NCI-H146 (cell line): Measurements from ENCODE around the gene COL4A6.
A peak's percentile ranks its signal among the peaks of the same experiment; 100 is the strongest.

Experiments
- DNase-seq: peaks from one replicate; lab custom pipeline; 2025; lab: John Stamatoyannopoulos, UW

The COL4A6 gene

GRCh38 chrX:108156934-108157466 is 281.2 kb downstream of the COL4A6 start:
- no peak for DNase-seq

GRCh38 chrX:108156082-108156481 is 282.1 kb downstream of the COL4A6 start:
- no peak for DNase-seq

DNA sequence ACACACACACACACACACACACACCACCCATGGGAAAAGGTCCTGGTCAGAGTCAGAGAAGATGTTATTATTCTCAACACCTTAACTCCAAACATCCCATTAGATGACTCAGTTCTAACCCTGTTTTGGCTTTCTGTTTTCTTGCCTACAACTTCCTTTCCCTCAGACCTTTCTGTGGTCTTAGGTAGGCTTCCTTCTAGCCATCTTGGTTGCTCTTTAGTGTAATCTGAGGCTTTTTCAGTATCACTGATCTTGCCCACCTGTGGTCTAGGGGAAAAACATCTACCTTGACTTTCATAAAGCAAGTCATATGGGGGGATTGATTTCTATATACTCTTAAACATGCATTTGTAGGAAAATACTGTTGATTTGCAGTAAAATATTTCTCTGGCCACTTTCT is 289.7 kb downstream of the COL4A6 start:
- DNase-seq, result no peak

- peak; percentile 11 for DNase-seq
Observed at GRCh38 chrX:108138814-108139702, 299.2 kb downstream of the COL4A6 start.

GRCh38 chrX:108134724-108135123 is 303.5 kb downstream of the COL4A6 start:
- DNase-seq, result no peak

GRCh38 chrX:108132876-108133275 is 305.3 kb downstream of the COL4A6 start:
- no peak for DNase-seq

DNA sequence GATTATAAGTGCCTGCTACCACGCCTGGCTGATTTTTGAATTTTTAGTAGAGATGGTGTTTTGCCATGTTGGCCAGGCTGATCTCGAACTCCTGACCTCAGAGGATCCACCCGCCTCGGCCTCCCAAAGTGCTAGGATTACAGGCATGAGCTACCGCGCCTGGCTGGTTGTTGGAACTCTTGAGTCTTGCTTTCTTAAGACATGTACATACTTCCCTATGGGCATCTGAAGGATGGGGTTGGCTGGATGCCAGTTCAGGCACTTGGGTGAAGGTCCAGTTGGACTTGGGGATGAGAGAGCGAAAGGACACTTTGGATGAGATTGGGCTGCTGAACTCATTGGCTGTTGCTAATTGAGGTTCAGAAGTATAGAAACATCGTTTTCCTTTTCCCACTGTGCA is 306.2 kb downstream of the COL4A6 start:
- no peak for DNase-seq

- DNase-seq, result no peak
Observed at GRCh38 chrX:108131471-108131870, 306.8 kb downstream of the COL4A6 start.

DNA sequence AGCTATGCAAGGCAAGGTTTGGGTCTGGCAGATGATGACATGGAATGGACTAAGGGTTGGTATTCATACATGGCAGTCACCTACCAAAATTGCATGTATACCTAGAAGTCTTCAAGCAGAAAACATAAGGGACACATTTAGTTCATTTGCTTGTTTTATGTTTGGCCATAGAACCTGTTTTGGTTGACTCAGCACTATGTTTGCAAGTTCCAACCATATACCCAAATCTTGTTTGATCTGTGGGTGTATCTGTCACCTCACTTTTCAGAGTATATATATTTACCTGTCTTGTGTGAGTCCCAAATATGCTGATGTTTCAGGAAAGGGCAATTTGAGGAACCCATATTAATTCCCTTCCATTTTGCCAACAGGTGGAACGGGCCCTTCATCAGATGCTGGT is 307.3 kb downstream of the COL4A6 start:
- DNase-seq, result no peak

DNA sequence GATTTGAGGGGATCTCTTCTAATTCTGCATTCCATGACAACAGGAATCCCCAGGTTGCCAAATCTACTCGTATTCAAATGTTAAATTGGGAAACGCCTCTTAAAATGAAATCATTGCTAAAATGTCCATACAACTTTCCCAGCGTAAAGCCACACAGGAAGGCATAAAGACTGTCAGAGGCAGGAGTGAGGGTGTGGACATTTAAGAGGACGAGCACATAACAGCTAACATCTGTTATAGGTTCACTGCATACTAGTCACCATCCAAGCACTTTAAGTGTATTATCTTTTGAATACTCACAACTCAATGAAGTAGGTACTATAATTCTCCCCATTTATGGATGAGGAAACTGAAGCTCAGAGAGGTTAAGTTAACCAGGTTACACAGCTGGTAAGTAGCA is 311.1 kb downstream of the COL4A6 start:
- DNase-seq, result no peak

DNA sequence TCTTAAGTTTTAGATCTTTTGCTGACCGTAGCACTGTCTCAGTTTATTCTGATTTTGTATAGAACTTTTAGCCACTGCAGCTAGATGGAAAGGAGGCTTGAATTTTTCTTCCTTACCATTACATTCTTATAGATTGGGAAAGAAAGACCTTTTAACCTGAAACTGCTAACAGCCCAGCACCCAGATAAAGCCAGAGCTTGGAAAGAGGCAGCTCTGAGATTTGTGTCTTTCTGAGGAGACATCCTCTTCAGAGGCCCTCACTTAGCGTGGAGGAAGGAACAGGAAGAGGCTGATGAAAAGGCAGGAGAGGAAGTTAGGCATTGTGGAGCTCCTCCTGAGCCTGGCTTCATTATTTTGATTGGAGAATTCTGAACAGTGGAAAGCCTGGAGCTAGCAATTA is 311.6 kb downstream of the COL4A6 start:
- no peak for DNase-seq

GRCh38 chrX:108123591-108124366 is 314.4 kb downstream of the COL4A6 start:
- DNase-seq, result no peak

DNA sequence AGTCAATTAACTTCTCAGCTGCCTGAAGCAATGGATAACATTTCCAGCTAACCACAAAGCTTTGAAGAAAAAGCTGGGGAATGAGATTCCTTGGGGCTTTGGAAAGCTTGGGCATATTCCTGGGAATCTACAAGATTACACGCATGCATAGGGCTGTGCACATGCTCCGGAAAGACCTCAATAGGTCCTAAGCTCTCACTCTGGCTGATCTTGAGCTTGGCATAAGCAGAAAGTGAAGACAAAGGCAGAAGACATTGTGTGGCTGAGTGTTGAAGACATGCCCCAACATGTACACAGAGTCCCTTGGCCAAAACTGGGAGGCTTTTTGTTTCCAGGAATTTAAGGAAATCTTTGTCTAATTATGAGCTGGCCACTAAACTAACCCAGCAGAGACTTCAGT is 315.5 kb downstream of the COL4A6 start:
- DNase-seq, result no peak

GRCh38 chrX:108121291-108121690 is 316.9 kb downstream of the COL4A6 start:
- no peak for DNase-seq

GRCh38 chrX:108117988-108118387 is 320.2 kb downstream of the COL4A6 start:
- DNase-seq, result no peak

GRCh38 chrX:108114541-108114940 is 323.7 kb downstream of the COL4A6 start:
- no peak for DNase-seq
